Left lung (tissue), 10 donors: ENCODE results near the gene OVAAL. TPM values are rescaled to one million over a fixed set of nuclear protein-coding genes. Genes with fewer than 3 reads are reported as not detected.
"Not testable (repeated sequence)": the region's sequence is repeated elsewhere in the genome, so short reads cannot be mapped to it uniquely, and the experiment has no call there.

Experiments
- ATAC-seq: fragments of 200-7000 bp; cut with Tn5 transposase; one replicate; pipeline ENCODE4 v1.9.1; 2020; ENCODE audit warnings: moderate library complexity
- DNase-seq, 4 donors: peaks; one replicate each; pipeline ENCODE4 v3.0.0-alpha.2; 2013 to 2020
- H3K27ac ChIP-seq, 2 donors: fragments of 200-600 bp; sonication (generic) in 1 of 2; one replicate each; pipeline versions ENCODE4 v1.5.0 to v1.8.0; 2020 to 2021
- H3K27me3 ChIP-seq, 2 donors: fragments of 200-600 bp; sonication (generic) in 1 of 2; one replicate each; pipeline versions ENCODE4 v1.5.0 to v1.8.0; 2020 to 2021
- H3K36me3 ChIP-seq, 2 donors: fragments of 200-600 bp; sonication (generic) in 1 of 2; one replicate each; pipeline versions ENCODE4 v1.5.0 to v1.8.0; 2020 to 2021
- H3K4me1 ChIP-seq, 2 donors: fragments of 200-600 bp; one replicate each; pipeline ENCODE4 v1.8.0; 2021
- H3K4me3 ChIP-seq, 2 donors: fragments of 200-600 bp; sonication (generic) in 1 of 2; one replicate each; pipeline versions ENCODE4 v1.5.0 to v1.8.0; 2020 to 2021; ENCODE audit warnings: mild to moderate bottlenecking in 1 of 2
- H3K9me3 ChIP-seq, 2 donors: fragments of 200-600 bp; sonication (generic) in 1 of 2; one replicate each; pipeline versions ENCODE4 v1.5.0 to v1.8.0; 2020 to 2021
- intact Hi-C, 2 donors: fragments of 100-400 bp; cut with DNase I; formaldehyde crosslinking; loops; one replicate each; pipeline versions ENCODE4 v1.11.2 to v1.14.2; 2022
- polyA plus RNA-seq, 6 donors: library from polyadenylated mRNA; unstranded; fragments of 120-200 nt; gene quantifications; one replicate each; pipeline ENCODE4 v1.2.1, GENCODE V29; 2013; ENCODE audit not compliant: insufficient read length in 6 of 6
- total RNA-seq, 2 donors: library from RNA; stranded (reverse); fragmentation: NEBNext Ultra II Directional; extraction: Animal tissue kit (Norgen Biotek cat#: 25700); gene quantifications; one replicate each; pipeline ENCODE4 v1.2.1, GENCODE V29; 2021
- TF ChIP-seq, protein P1 (sequence below), 2 donors: fragments of 200-600 bp; sonication (generic) in 1 of 2; IDR thresholded peaks; one replicate each; pipeline versions ENCODE4 v1.5.0 to v1.8.0; 2021; ENCODE audit warnings: antibody characterized with exemption in 2 of 2
- donor health status: DM: no; HTN: yes; CAD: no.
- donor health status: DM: no; HTN: no; CAD: no.

OVAAL gene
- total and polyA plus RNA-seq, 8 donors: not detected

DNA sequence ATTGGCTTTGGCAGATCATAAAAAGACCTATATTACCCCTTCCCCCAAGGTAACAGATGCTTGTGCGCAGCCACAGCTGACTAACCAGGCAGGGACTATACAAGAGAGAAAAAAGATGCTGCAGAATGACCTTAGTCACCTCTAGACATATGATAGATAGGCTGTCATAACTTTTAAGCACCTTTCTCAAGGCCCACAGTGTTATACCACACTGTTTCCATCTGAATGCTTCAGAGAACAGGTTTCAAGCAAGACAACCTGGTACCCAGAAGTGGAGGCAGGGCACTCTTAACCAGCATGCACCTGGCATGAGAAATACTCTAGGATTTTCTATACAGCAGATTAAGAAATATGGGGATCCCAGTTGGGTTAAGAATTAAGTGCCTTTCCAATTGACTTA lies 12.8 kb upstream of the OVAAL start:
- Histone ChIP-seq H3K27ac (no peak overlapping the region), H3K4me1 (no peaks in the 10 kb centered on the region), H3K4me3 (no peak overlapping the region), H3K27me3 (no peaks in the 10 kb centered on the region), H3K36me3 (no peaks in the 10 kb centered on the region), H3K9me3 (no peaks in the 10 kb centered on the region)
- intact Hi-C loops: no loop called here
- TF ChIP-seq, protein P1, sequence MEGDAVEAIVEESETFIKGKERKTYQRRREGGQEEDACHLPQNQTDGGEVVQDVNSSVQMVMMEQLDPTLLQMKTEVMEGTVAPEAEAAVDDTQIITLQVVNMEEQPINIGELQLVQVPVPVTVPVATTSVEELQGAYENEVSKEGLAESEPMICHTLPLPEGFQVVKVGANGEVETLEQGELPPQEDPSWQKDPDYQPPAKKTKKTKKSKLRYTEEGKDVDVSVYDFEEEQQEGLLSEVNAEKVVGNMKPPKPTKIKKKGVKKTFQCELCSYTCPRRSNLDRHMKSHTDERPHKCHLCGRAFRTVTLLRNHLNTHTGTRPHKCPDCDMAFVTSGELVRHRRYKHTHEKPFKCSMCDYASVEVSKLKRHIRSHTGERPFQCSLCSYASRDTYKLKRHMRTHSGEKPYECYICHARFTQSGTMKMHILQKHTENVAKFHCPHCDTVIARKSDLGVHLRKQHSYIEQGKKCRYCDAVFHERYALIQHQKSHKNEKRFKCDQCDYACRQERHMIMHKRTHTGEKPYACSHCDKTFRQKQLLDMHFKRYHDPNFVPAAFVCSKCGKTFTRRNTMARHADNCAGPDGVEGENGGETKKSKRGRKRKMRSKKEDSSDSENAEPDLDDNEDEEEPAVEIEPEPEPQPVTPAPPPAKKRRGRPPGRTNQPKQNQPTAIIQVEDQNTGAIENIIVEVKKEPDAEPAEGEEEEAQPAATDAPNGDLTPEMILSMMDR (IDR thresholded peaks at IDR 0.05): no peak
- DNase-seq (no peak), ATAC-seq (no peak)

DNA sequence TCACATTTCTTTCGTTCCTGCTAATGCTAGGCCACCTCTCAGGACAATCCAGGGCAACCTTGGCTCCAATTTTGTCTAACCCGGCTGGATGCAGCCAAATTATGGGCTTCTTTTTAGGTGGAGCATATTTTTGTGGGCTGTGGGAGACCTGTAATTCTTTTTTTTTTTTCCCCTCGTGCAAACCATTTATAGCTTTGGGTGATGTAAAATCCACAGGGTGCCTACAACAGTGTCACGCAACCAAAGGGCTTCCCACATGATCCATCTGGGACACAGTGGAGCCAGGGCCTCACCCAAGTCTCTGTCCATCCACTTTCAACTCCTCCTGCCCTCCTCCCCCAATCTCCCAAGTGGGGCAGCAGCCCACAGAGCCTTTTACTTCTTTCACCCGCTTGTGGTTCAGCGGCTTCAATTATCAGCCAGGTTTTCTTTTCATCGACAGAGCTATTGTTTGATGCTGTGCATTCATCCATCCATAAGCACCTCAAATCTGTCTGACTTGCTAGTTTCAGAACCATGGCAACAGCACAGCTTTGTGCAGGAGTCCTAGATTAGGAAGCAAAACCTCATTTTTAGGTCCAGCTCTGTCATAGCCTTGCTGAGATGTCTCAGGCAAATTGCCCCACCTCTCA lies 10.0 kb upstream of the OVAAL start:
- Histone ChIP-seq H3K27ac (no peak overlapping the region), H3K4me3 (no peak overlapping the region), H3K27me3 (no peaks in the 10 kb centered on the region), H3K4me1 (no peaks in the 10 kb centered on the region), H3K9me3 (no peaks in the 10 kb centered on the region), H3K36me3 (no peaks in the 10 kb centered on the region)
- DNase-seq (no peak), ATAC-seq (no peak)
- intact Hi-C loops: no loop called here
- TF ChIP-seq, protein P1 (IDR thresholded peaks at IDR 0.05): no peak

DNA sequence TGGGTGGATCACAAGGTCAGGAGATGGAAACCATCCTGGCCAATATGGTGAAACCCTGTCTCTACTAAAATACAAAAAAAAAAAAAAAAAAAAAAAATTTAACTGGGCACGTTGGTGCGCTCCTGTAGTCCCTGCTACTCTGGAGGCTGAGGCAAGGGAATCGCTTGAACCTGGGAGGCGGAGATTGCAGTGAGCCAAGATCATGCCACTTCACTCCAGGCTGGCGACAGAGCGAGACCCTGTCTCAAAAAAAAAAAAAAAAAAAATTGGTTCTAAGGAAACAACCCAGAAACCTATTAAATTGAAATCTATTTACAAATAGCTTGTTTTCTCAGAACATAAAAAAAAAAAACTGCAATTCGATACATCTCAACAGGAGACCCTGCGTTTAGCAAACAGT lies 9.0 kb upstream of the OVAAL start:
- H3K27ac ChIP-seq, DNase-seq, H3K4me1 ChIP-seq, ATAC-seq, intact Hi-C loops, H3K9me3 ChIP-seq, H3K4me3 ChIP-seq, H3K36me3 ChIP-seq, H3K27me3 ChIP-seq: not testable (repeated sequence)

DNA sequence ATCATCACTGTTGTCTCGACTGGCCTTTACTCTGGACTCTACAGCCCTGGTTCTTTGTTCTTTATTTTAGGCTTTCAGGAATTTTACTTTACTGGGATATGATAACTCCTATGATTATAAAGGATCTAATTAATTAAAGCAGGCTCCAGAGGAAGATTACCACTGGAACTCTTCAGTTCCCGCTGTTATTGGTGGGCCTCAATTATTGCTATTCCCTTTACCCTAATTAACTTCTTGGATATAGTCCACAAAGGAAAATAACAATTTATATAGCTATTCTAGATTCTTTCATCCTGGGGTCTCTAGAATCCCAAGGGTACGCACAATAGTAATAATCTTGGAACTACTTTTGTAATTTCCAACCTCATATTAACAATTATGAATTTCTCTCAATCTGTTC lies 8.5 kb upstream of the OVAAL start:
- no peaks in the 10 kb centered on the region for H3K9me3 ChIP-seq
- H3K27me3 ChIP-seq: no peaks in the 10 kb centered on the region
- H3K36me3 ChIP-seq: no peaks in the 10 kb centered on the region
- H3K4me1 ChIP-seq: no peaks in the 10 kb centered on the region
- H3K27ac ChIP-seq: no peak overlapping the region
- H3K4me3 ChIP-seq: no peak overlapping the region
- TF ChIP-seq, protein P1 (IDR thresholded peaks at IDR 0.05): no peak
- intact Hi-C loops: no loop called here
- no peak for ATAC-seq
- DNase-seq: no peak

DNA sequence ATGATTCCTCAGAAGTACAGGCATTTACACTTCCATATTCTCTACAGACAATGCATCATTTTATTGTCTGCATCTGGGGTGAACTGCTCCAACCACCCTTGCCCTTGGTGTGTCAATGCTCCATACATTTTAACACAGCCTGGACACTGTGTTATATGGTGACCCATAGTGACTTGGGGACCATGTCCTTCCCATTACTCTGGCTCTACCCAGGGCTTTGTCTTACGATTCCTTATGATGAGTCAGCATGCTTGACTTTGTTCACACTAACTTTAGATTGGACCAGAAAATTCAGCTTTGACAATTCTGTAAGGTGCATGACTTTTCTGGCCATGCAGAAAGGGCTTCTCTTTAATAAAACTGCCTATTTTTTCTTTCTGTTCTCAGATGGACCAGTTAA lies 6.8 kb upstream of the OVAAL start:
- Histone ChIP-seq H3K4me3 (no peak overlapping the region), H3K27me3 (no peaks in the 10 kb centered on the region), H3K36me3 (no peaks in the 10 kb centered on the region), H3K27ac (no peak overlapping the region), H3K4me1 (no peaks in the 10 kb centered on the region), H3K9me3 (no peaks in the 10 kb centered on the region)
- intact Hi-C loops: no loop called here
- TF ChIP-seq, protein P1 (IDR thresholded peaks at IDR 0.05): no peak
- peak; percentile 50 for ATAC-seq
- DNase-seq: no peak

DNA sequence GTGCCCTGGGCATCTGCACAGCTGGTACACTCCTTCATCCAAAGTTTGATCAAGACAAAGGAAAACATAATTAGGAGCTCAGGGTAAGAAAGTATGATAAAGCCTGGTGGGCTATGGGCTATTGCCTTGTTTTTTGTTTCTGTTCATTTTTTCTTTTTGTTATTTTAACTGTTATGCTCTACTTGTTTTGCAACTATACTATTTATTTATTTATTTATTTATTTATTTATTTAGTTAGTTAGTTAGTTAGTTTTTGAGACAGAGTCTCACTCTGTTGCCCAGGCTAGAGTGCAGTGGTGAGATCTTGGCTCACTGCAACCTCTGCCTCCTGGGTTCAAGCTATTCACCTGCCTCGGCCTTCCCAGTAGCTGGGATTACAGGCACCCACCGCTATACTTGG lies 5.7 kb upstream of the OVAAL start:
- H3K27ac ChIP-seq: not testable (repeated sequence)

More for the DNA sequence above, 5.7 kb upstream of the OVAAL start:
- H3K36me3 ChIP-seq, H3K4me1 ChIP-seq, H3K9me3 ChIP-seq, H3K4me3 ChIP-seq, intact Hi-C loops, ATAC-seq, H3K27me3 ChIP-seq, DNase-seq: not testable (repeated sequence)
